ENCODE results near the gene RAPGEF6. TPM values are rescaled to one million over a fixed set of nuclear protein-coding genes. Genes with fewer than 3 reads are reported as not detected.
A peak's percentile ranks its signal among the peaks of the same experiment; 100 is the strongest.
"Not testable (repeated sequence)": the region's sequence is repeated elsewhere in the genome, so short reads cannot be mapped to it uniquely, and the experiment has no call there.

Gene RAPGEF6
- total RNA-seq, 1 experiment from 2014 or later, result 26.1 TPM

GRCh38 chr5:131628990-131629389 is 6.0 kb downstream of the RAPGEF6 start:
- Histone ChIP-seq H3K4me1 (ENCODE audit: insufficient read depth, low read length, poor library complexity, severe bottlenecking) (peaks cover 9% of the 10 kb centered on the region), H3K9me3 (ENCODE audit: low read depth, low read length, poor library complexity, severe bottlenecking) (no peaks in the 10 kb centered on the region), H3K27ac (ENCODE audit: low read depth, low read length, poor library complexity, severe bottlenecking) (no peak overlapping the region), H3K36me3 (ENCODE audit: insufficient read depth, low read length, poor library complexity, severe bottlenecking) (no peaks in the 10 kb centered on the region), H3K4me3 (ENCODE audit: low read depth, low read length, poor library complexity, severe bottlenecking) (no peak overlapping the region), H3K27me3 (replicated peaks; ENCODE audit: insufficient read depth, low read depth, low read length, poor library complexity) (no peaks in the 10 kb centered on the region)
- ChIA-PET POLR2A (ENCODE audit: low non-redundant PET) (no interaction called here), CTCF (no interaction called here)
- intact Hi-C loops (cut with micrococcal nuclease; ENCODE audit: unreplicated experiment), result no loop called here
- BruUV-seq (replicated peaks), result no TSS peak
- TF ChIP-seq CTCF (conservative IDR thresholded peaks at IDR 0.05; ENCODE audit: low read depth, low read length) (no peak), EZH2 (IDR thresholded peaks at IDR 0.05; ENCODE audit: borderline replicate concordance, low read depth, low read length, poor library complexity, severe bottlenecking) (no peak)
- DNase-seq (ENCODE audit: low spot score), result peak; percentile 14

- intact Hi-C loops (cut with micrococcal nuclease; ENCODE audit: unreplicated experiment), result no loop called here
- ChIA-PET POLR2A (ENCODE audit: low non-redundant PET) (no interaction called here), CTCF (no interaction called here)
- no peak overlapping the region for H3K4me3 ChIP-seq (ENCODE audit: low read depth, low read length, poor library complexity, severe bottlenecking)
- H3K4me1 ChIP-seq (ENCODE audit: insufficient read depth, low read length, poor library complexity, severe bottlenecking), result peaks cover 9% of the 10 kb centered on the region
- H3K36me3 ChIP-seq (ENCODE audit: insufficient read depth, low read length, poor library complexity, severe bottlenecking), result no peaks in the 10 kb centered on the region
- DNase-seq (ENCODE audit: low spot score), result no peak
- TF ChIP-seq EZH2 (IDR thresholded peaks at IDR 0.05; ENCODE audit: borderline replicate concordance, low read depth, low read length, poor library complexity, severe bottlenecking), result no peak
- H3K27ac ChIP-seq (ENCODE audit: low read depth, low read length, poor library complexity, severe bottlenecking), result no peak overlapping the region
- H3K27me3 ChIP-seq (replicated peaks; ENCODE audit: insufficient read depth, low read depth, low read length, poor library complexity), result no peaks in the 10 kb centered on the region
- BruUV-seq (replicated peaks), result no TSS peak
- no peaks in the 10 kb centered on the region for H3K9me3 ChIP-seq (ENCODE audit: low read depth, low read length, poor library complexity, severe bottlenecking)
These were observed 7.7 kb downstream of the RAPGEF6 start for GRCh38 chr5:131627207-131627865.

GRCh38 chr5:131622633-131623032 is 12.4 kb downstream of the RAPGEF6 start:
- CTCF ChIA-PET, result no interaction called here
- DNase-seq (ENCODE audit: low spot score), result no peak
- H3K9me3 ChIP-seq (ENCODE audit: low read depth, low read length, poor library complexity, severe bottlenecking), result no peaks in the 10 kb centered on the region
- H3K4me1 ChIP-seq (ENCODE audit: insufficient read depth, low read length, poor library complexity, severe bottlenecking), result peaks cover 8% of the 10 kb centered on the region
- BruUV-seq (replicated peaks), result no TSS peak
- POLR2A ChIA-PET (ENCODE audit: low non-redundant PET), result no interaction called here
- intact Hi-C loops (cut with micrococcal nuclease; ENCODE audit: unreplicated experiment), result no loop called here
- H3K36me3 ChIP-seq (ENCODE audit: insufficient read depth, low read length, poor library complexity, severe bottlenecking), result no peaks in the 10 kb centered on the region
- TF ChIP-seq EZH2 (IDR thresholded peaks at IDR 0.05; ENCODE audit: borderline replicate concordance, low read depth, low read length, poor library complexity, severe bottlenecking) (no peak), CTCF (conservative IDR thresholded peaks at IDR 0.05; ENCODE audit: low read depth, low read length) (no peak)
- H3K4me3 ChIP-seq (ENCODE audit: low read depth, low read length, poor library complexity, severe bottlenecking), result no peak overlapping the region
- H3K27ac ChIP-seq (ENCODE audit: low read depth, low read length, poor library complexity, severe bottlenecking), result no peak overlapping the region
- H3K27me3 ChIP-seq (replicated peaks; ENCODE audit: insufficient read depth, low read depth, low read length, poor library complexity), result no peaks in the 10 kb centered on the region

- CTCF ChIA-PET; H3K36me3 ChIP-seq (ENCODE audit: insufficient read depth, low read length, poor library complexity, severe bottlenecking); H3K9me3 ChIP-seq (ENCODE audit: low read depth, low read length, poor library complexity, severe bottlenecking); intact Hi-C loops (cut with micrococcal nuclease; ENCODE audit: unreplicated experiment); BruUV-seq (replicated peaks); H3K4me1 ChIP-seq (ENCODE audit: insufficient read depth, low read length, poor library complexity, severe bottlenecking); DNase-seq (ENCODE audit: low spot score); H3K4me3 ChIP-seq (ENCODE audit: low read depth, low read length, poor library complexity, severe bottlenecking); POLR2A ChIA-PET (ENCODE audit: low non-redundant PET); H3K27ac ChIP-seq (ENCODE audit: low read depth, low read length, poor library complexity, severe bottlenecking); H3K27me3 ChIP-seq (replicated peaks; ENCODE audit: insufficient read depth, low read depth, low read length, poor library complexity): not testable (repeated sequence)
These were observed 13.9 kb downstream of the RAPGEF6 start for GRCh38 chr5:131621164-131621563.

All from A673 (cell line).